Neural crest cell (in vitro differentiated cells): ENCODE results near the gene JUP. TPM values are rescaled to one million over a fixed set of nuclear protein-coding genes. Genes with fewer than 3 reads are reported as not detected.

ENCODE experiments used
- DNase-seq: peaks from one replicate; pipeline ENCODE4 v3.0.0; 2021; ENCODE audit warnings: low read depth, mixed read lengths, low spot score
- H3K27ac Mint-ChIP-seq: one replicate; pipeline ENCODE4 v1.8.0; 2021; ENCODE audit warnings: mild to moderate bottlenecking, mixed read lengths; ENCODE audit not compliant: unreplicated experiment
- H3K27me3 Mint-ChIP-seq: 2 replicates; pipeline ENCODE4 v1.8.0; 2021; ENCODE audit warnings: low read depth, mild to moderate bottlenecking, mixed read lengths
- H3K36me3 Mint-ChIP-seq: 2 replicates; pipeline ENCODE4 v1.8.0; 2021; ENCODE audit warnings: low read depth, mild to moderate bottlenecking, mixed read lengths
- H3K4me1 Mint-ChIP-seq: 2 replicates; pipeline ENCODE4 v1.8.0; 2021; ENCODE audit warnings: mixed read lengths
- H3K4me3 Mint-ChIP-seq: one replicate; pipeline ENCODE4 v1.8.0; 2021; ENCODE audit warnings: mild to moderate bottlenecking, mixed read lengths
- H3K9me3 Mint-ChIP-seq: 2 replicates; pipeline ENCODE4 v1.8.0; 2021; ENCODE audit warnings: mixed read lengths
- CTCF ChIP-seq: fragments of 200-600 bp; sonication (generic); conservative IDR thresholded peaks from 2 replicates; pipeline ENCODE4 v1.5.0; 2021; ENCODE audit warnings: antibody characterized with exemption, mild to moderate bottlenecking
- total RNA-seq: library from RNA; stranded (reverse); gene quantifications from 2 replicates; pipeline ENCODE4 v1.2.1, GENCODE V29; 2021

Gene JUP
- total RNA-seq, 1 donor from 2014 or later = 23.5 TPM

GRCh38 chr17:41710472-41711090 is 75.9 kb downstream of the JUP start:
- no peak overlapping the region for H3K4me3 Mint-ChIP-seq
- TF ChIP-seq CTCF = no peak
- peaks cover 23% of the 10 kb centered on the region for H3K4me1 Mint-ChIP-seq
- H3K36me3 Mint-ChIP-seq = no peaks in the 10 kb centered on the region
- DNase-seq = no peak
- no peak overlapping the region for H3K27ac Mint-ChIP-seq
- H3K9me3 Mint-ChIP-seq = no peaks in the 10 kb centered on the region
- peaks cover 14% of the 10 kb centered on the region for H3K27me3 Mint-ChIP-seq

- DNase-seq = no peak
- Mint-ChIP-seq H3K36me3 (no peaks in the 10 kb centered on the region), H3K4me1 (peaks cover 32% of the 10 kb centered on the region), H3K27ac (no peak overlapping the region), H3K9me3 (no peaks in the 10 kb centered on the region), H3K4me3 (no peak overlapping the region), H3K27me3 (peaks cover 21% of the 10 kb centered on the region)
- no peak for TF ChIP-seq CTCF
Measured at GRCh38 chr17:41707803-41708669, 78.5 kb downstream of the JUP start.

GRCh38 chr17:41705271-41705991 is 81.1 kb downstream of the JUP start:
- Mint-ChIP-seq H3K4me3 (peak overlapping the region; percentile 12), H3K4me1 (peaks cover 26% of the 10 kb centered on the region), H3K36me3 (no peaks in the 10 kb centered on the region), H3K9me3 (no peaks in the 10 kb centered on the region), H3K27ac (peak overlapping the region; percentile 87), H3K27me3 (peaks cover 24% of the 10 kb centered on the region)
- no peak for TF ChIP-seq CTCF
- DNase-seq = peak; percentile 21

Other genes starting within 250 kb of the JUP start
- gene KRT9, start 214.7 kb downstream of the JUP start, total RNA-seq = not detected in 2 replicates
- gene KRT14, start 199.8 kb downstream of the JUP start, total RNA-seq = not detected in 2 replicates
- gene KRT16, start 173.9 kb downstream of the JUP start, total RNA-seq = not detected in 2 replicates
- not detected in 2 replicates for gene KRT17, start 162.1 kb downstream of the JUP start, total RNA-seq
- 617 and 620 TPM in 2 replicates for gene EIF1, start 97.8 kb downstream of the JUP start, total RNA-seq
- not detected in 2 replicates for gene GAST, start 74.4 kb downstream of the JUP start, total RNA-seq
- gene HAP1, start 52.1 kb downstream of the JUP start, total RNA-seq = 1.5 and 1.6 TPM in 2 replicates
- 40.3 and 42.3 TPM in 2 replicates for gene P3H4, start 25.2 kb upstream of the JUP start, total RNA-seq
- gene FKBP10, start 26.3 kb upstream of the JUP start, total RNA-seq = 259 and 262 TPM in 2 replicates
- 120 and 123 TPM in 2 replicates for gene NT5C3B, start 49.5 kb upstream of the JUP start, total RNA-seq
- not detected in 2 replicates for gene KLHL10, start 51.1 kb upstream of the JUP start, total RNA-seq
- gene KLHL11, start 78.7 kb upstream of the JUP start, total RNA-seq = 20.4 and 20.6 TPM in 2 replicates
- gene ACLY, start 132.2 kb upstream of the JUP start, total RNA-seq = 421 and 422 TPM in 2 replicates
- gene ODAD4, start 143.9 kb upstream of the JUP start, total RNA-seq = 4.2 and 4.8 TPM in 2 replicates
- 213 and 230 TPM in 2 replicates for gene CNP, start 180.1 kb upstream of the JUP start, total RNA-seq
- gene DNAJC7, start 230.7 kb upstream of the JUP start, total RNA-seq = 126 and 138 TPM in 2 replicates
- gene NKIRAS2, start 233.4 kb upstream of the JUP start, total RNA-seq = 59.2 and 60.2 TPM in 2 replicates